Natural killer cell (primary cell): ENCODE results near the gene B3GALT5. TPM values are rescaled to one million over a fixed set of nuclear protein-coding genes. Genes with fewer than 3 reads are reported as not detected.

Source experiments
- ATAC-seq, 3 donors: fragments of 150-1000 bp in 2 of 3; fragments of 200-7000 bp in 1 of 3; cut with Tn5 transposase; 1 replicate in 1 of 3; 2 replicates in 2 of 3; pipeline ENCODE4 v1.10.0; 2021; ENCODE audit warnings: mild to moderate bottlenecking in 2 of 3, moderate library complexity in 2 of 3
- DNase-seq, 2 donors: peaks; one replicate each; pipeline versions ENCODE4 v3.0.0 to v3.0.0-alpha.2; 2013 to 2021; ENCODE audit warnings: mixed read lengths in 1 of 2
- H3K27ac ChIP-seq: one replicate; pipeline ENCODE4 v1.5.1; 2013; ENCODE audit warnings: mild to moderate bottlenecking, low read length
- H3K27me3 ChIP-seq: one replicate; pipeline ENCODE4 v1.6.1; 2013; ENCODE audit warnings: low read length; ENCODE audit not compliant: control insufficient read depth, insufficient read depth
- H3K36me3 ChIP-seq: one replicate; pipeline ENCODE4 v1.6.1; 2013; ENCODE audit warnings: low read length; ENCODE audit not compliant: control insufficient read depth, insufficient read depth
- H3K4me1 ChIP-seq: one replicate; pipeline ENCODE4 v1.6.1; 2013; ENCODE audit warnings: low read length; ENCODE audit not compliant: control insufficient read depth, insufficient read depth
- H3K4me3 ChIP-seq: one replicate; pipeline ENCODE4 v1.5.1; 2013; ENCODE audit warnings: low read length
- H3K9me3 ChIP-seq: one replicate; pipeline ENCODE4 v1.6.1; 2013; ENCODE audit warnings: low read length; ENCODE audit not compliant: control insufficient read depth, insufficient read depth
- H3K27ac Mint-ChIP-seq, 2 donors: one replicate each; pipeline ENCODE4 v1.8.0; 2022; ENCODE audit warnings: mild to moderate bottlenecking in 2 of 2, mixed read lengths in 2 of 2, moderate library complexity in 1 of 2
- H3K27me3 Mint-ChIP-seq, 2 donors: one replicate each; pipeline ENCODE4 v1.8.0; 2022; ENCODE audit warnings: low read depth in 2 of 2, mixed read lengths in 2 of 2
- H3K36me3 Mint-ChIP-seq: one replicate; pipeline ENCODE4 v1.8.0; 2022; ENCODE audit warnings: mixed read lengths
- H3K4me1 Mint-ChIP-seq, 2 donors: one replicate each; pipeline ENCODE4 v1.8.0; 2022; ENCODE audit warnings: mixed read lengths in 2 of 2
- H3K4me3 Mint-ChIP-seq: one replicate; pipeline ENCODE4 v1.8.0; 2022; ENCODE audit warnings: mild to moderate bottlenecking, moderate library complexity, mixed read lengths
- H3K9me3 Mint-ChIP-seq, 2 donors: one replicate each; pipeline ENCODE4 v1.8.0; 2022; ENCODE audit warnings: mixed read lengths in 2 of 2
- CTCF ChIP-seq: fragments of 200-600 bp; IDR thresholded peaks from one replicate; pipeline ENCODE4 v1.8.0; 2022; ENCODE audit warnings: antibody characterized with exemption
- WGBS: methylation state at CpG from one replicate; pipeline ENCODE4 v1.1.7; 2013; ENCODE audit warnings: missing lambda C conversion rate; ENCODE audit not compliant: insufficient coverage; 5-methylcytosine and 5-hydroxymethylcytosine counted together
- intact Hi-C: fragments of 100-400 bp; cut with micrococcal nuclease; formaldehyde crosslinking; loops from one replicate; pipeline ENCODE4 v1.14.2; 2022
- total RNA-seq, 4 donors: library from RNA; stranded (reverse); fragments of 120-200 nt in 1 of 4; gene quantifications; one replicate each; pipeline versions ENCODE4 v1.2.3 to v1.2.4, GENCODE V29; 2013 to 2022

Gene B3GALT5
- total RNA-seq, 3 donors from 2014 or later (not counting 1 experiment from before 2014, with no cell fraction given): 0.05 TPM; not detected in 2

GRCh38 chr21:39673736-39674135, 61.0 kb downstream of the B3GALT5 start:
- no peak for TF ChIP-seq CTCF

GRCh38 chr21:39674801-39675200, 62.1 kb downstream of the B3GALT5 start:
- no peaks in the 10 kb centered on the region for H3K36me3 ChIP-seq
- peaks cover 0 to 6% of the 10 kb centered on the region in 2 donors for H3K27me3 Mint-ChIP-seq
- H3K27me3 ChIP-seq: no peaks in the 10 kb centered on the region
- no peak overlapping the region for H3K27ac ChIP-seq
- H3K4me1 Mint-ChIP-seq: no peaks in the 10 kb centered on the region
- WGBS: 74% methylated on average over 10 of the region's 10 CpGs
- no peaks in the 10 kb centered on the region for H3K4me1 ChIP-seq
- ATAC-seq (no peak), DNase-seq (no peak)
- no peak overlapping the region for H3K4me3 ChIP-seq
- intact Hi-C loops: no loop called here
- H3K27ac Mint-ChIP-seq: no peak overlapping the region
- H3K36me3 Mint-ChIP-seq: no peaks in the 10 kb centered on the region
- no peaks in the 10 kb centered on the region for H3K9me3 ChIP-seq
- H3K4me3 Mint-ChIP-seq: no peak overlapping the region
- TF ChIP-seq CTCF: no peak
- no peaks in the 10 kb centered on the region for H3K9me3 Mint-ChIP-seq

More at GRCh38 chr21:39673736-39674135, 61.0 kb downstream of the B3GALT5 start:
- Histone ChIP-seq H3K27me3 (no peaks in the 10 kb centered on the region), H3K36me3 (no peaks in the 10 kb centered on the region), H3K4me1 (no peaks in the 10 kb centered on the region), H3K9me3 (no peaks in the 10 kb centered on the region), H3K27ac (no peak overlapping the region), H3K4me3 (no peak overlapping the region)
- 82% methylated on average over 11 of the region's 11 CpGs for whole genome bisulfite sequencing
- no peaks in the 10 kb centered on the region for H3K36me3 Mint-ChIP-seq
- DNase-seq: no peak
- H3K27me3 Mint-ChIP-seq: peaks cover 0 to 6% of the 10 kb centered on the region in 2 donors
- intact Hi-C loops: no loop called here
- H3K4me3 Mint-ChIP-seq: no peak overlapping the region
- H3K4me1 Mint-ChIP-seq: no peaks in the 10 kb centered on the region
- H3K27ac Mint-ChIP-seq: no peak overlapping the region
- no peaks in the 10 kb centered on the region for H3K9me3 Mint-ChIP-seq
- no peak for ATAC-seq

GRCh38 chr21:39675590-39675989, 62.9 kb downstream of the B3GALT5 start:
- ATAC-seq (no peak), DNase-seq (no peak)
- H3K9me3 ChIP-seq: no peaks in the 10 kb centered on the region
- H3K36me3 ChIP-seq: no peaks in the 10 kb centered on the region
- H3K27me3 Mint-ChIP-seq: peaks cover 0 to 6% of the 10 kb centered on the region in 2 donors
- no peaks in the 10 kb centered on the region for H3K4me1 ChIP-seq
- H3K4me3 ChIP-seq: no peak overlapping the region
- no peak overlapping the region for H3K27ac ChIP-seq
- intact Hi-C loops: no loop called here
- no peaks in the 10 kb centered on the region for H3K27me3 ChIP-seq
- no peaks in the 10 kb centered on the region for H3K9me3 Mint-ChIP-seq
- H3K4me1 Mint-ChIP-seq: no peaks in the 10 kb centered on the region
- no peak overlapping the region for H3K4me3 Mint-ChIP-seq
- WGBS: 90% methylated on average over 11 of the region's 12 CpGs
- no peak for TF ChIP-seq CTCF
- H3K27ac Mint-ChIP-seq: no peak overlapping the region
- H3K36me3 Mint-ChIP-seq: no peaks in the 10 kb centered on the region

GRCh38 chr21:39675993-39676661, 63.4 kb downstream of the B3GALT5 start:
- Mint-ChIP-seq H3K27me3 (peaks cover 0 to 6% of the 10 kb centered on the region in 2 donors), H3K9me3 (no peaks in the 10 kb centered on the region), H3K27ac (no peak overlapping the region), H3K36me3 (no peaks in the 10 kb centered on the region), H3K4me3 (no peak overlapping the region), H3K4me1 (no peaks in the 10 kb centered on the region)
- no peak for TF ChIP-seq CTCF
- H3K36me3 ChIP-seq: no peaks in the 10 kb centered on the region
- no peak for DNase-seq
- no peak overlapping the region for H3K4me3 ChIP-seq
- H3K4me1 ChIP-seq: no peaks in the 10 kb centered on the region
- intact Hi-C loops: no loop called here
- H3K27me3 ChIP-seq: no peaks in the 10 kb centered on the region
- no peaks in the 10 kb centered on the region for H3K9me3 ChIP-seq
- H3K27ac ChIP-seq: no peak overlapping the region
- WGBS: 74% methylated on average over 14 of the region's 14 CpGs
- ATAC-seq: no peak
